ENCODE data around the gene YAP1. TPM values are rescaled to one million over a fixed set of nuclear protein-coding genes. Genes with fewer than 3 reads are reported as not detected.
A peak's percentile ranks its signal among the peaks of the same experiment; 100 is the strongest.

Gene YAP1
- total and polyA plus RNA-seq, 2 of the 4 experiments (the other 2 are of a cell fraction), result 121 to 251 TPM

DNA sequence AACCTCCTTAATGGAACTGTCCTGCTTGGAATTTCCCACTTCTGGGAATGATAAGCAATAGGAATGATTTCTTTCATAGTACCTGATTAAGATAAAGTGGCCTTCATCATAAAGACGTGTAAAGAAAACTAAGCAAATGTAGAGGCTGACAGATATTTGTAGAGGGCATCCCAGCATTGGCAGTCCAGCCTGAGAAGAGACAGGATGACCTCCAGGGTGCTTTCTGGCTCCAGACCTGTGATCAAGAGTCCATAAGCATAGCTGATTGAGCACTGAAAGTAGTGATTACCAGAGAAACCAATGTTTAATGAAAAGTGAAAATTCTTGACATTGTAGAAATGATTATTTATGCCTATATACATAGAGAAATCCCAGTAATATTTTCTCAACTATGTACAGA is 33.6 kb downstream of the YAP1 start:
- Histone ChIP-seq H3K18ac (ENCODE audit: low read depth, low read length) (no peak overlapping the region; the same call in 1 of the 2 replicates), H2AFZ (replicated peaks; ENCODE audit: low read length, poor library complexity) (no peak overlapping the region), H3K36me3 (ENCODE audit: control insufficient read depth, insufficient read depth, low read length) (peaks cover 2% of the 10 kb centered on the region; the same call in 1 of the 2 replicates), H4K20me1 (ENCODE audit: insufficient read depth, low read length) (peaks cover 46% of the 10 kb centered on the region), H3K9me1 (ENCODE audit: insufficient read depth, low read length) (peaks cover 14% of the 10 kb centered on the region), H3K56ac (ENCODE audit: extremely low read depth, insufficient read depth, low read length) (no peak overlapping the region), H4K5ac (ENCODE audit: low read depth, low read length) (no peak overlapping the region), H3K14ac (replicated peaks; ENCODE audit: low read depth, low read length) (no peak overlapping the region; the same call in 1 of the 2 replicates), H3K9ac (ENCODE audit: low read depth, low read length) (no peak overlapping the region), H2BK15ac (ENCODE audit: low read depth, low read length) (no peak overlapping the region), H3K9me3 (ENCODE audit: control insufficient read depth, insufficient read depth, low read length) (no peaks in the 10 kb centered on the region), H3K4me3 (ENCODE audit: insufficient read depth, low read depth, low read length) (no peak overlapping the region), H3K4ac (ENCODE audit: low read depth, low read length) (no peak overlapping the region), H3K27ac (ENCODE audit: insufficient read depth, low read length) (peak overlapping the region; percentile 8; the same call in 1 of the 2 replicates), H2BK120ac (ENCODE audit: low read depth, low read length) (no peak overlapping the region; the same call in 1 of the 2 replicates), H2BK5ac (ENCODE audit: low read depth, low read length, poor library complexity, severe bottlenecking) (peak overlapping the region; percentile 24), H3K27me3 (ENCODE audit: control insufficient read depth, insufficient read depth, low read length) (no peaks in the 10 kb centered on the region), H3K4me1 (ENCODE audit: control insufficient read depth, insufficient read depth, low read length) (peaks cover 18% of the 10 kb centered on the region), H3K4me2 (ENCODE audit: low read depth, low read length) (peak overlapping the region; percentile 23), H2AK9ac (replicated peaks; ENCODE audit: low read depth, low read length, poor library complexity) (no peak overlapping the region), H3K79me1 (ENCODE audit: low read depth in 1 of 2, low read length in 2 of 2) (peaks cover 0 to 64% of the 10 kb centered on the region in 2 experiments; a peak in 2 of 4 replicates), H4K8ac (ENCODE audit: low read depth in 2 of 2, low read length in 2 of 2) (no peak overlapping the region), H3K23ac (ENCODE audit: low read depth, low read length) (peak overlapping the region; percentile 96), H4K91ac (ENCODE audit: insufficient read depth, low read depth, low read length) (peak overlapping the region; percentile 49; the same call in 1 of the 2 replicates), H2AK5ac (ENCODE audit: low read depth, low read length) (no peak overlapping the region), H2BK20ac (ENCODE audit: low read depth, low read length) (0 out of 2 replicates have a peak overlapping the region, but pooled peaks have one; percentile 5)
- 0% methylated on average over 1 of the region's 1 CpG; no CpG with 5 or more reads in 1 of the 2 experiments for WGBS, 2 experiments (ENCODE audit: extremely low coverage in 2 of 2, insufficient read length in 1 of 2)
- ATAC-seq (ENCODE audit: low read depth) (no peak), DNase-seq (no peak)
- intact Hi-C loops (cut with micrococcal nuclease), result no loop called here
- ChIA-PET POLR2A (ENCODE audit: unreplicated experiment) (no interaction called here), CTCF (no interaction called here)
- dilution Hi-C loops (cut with HindIII; ENCODE audit: low sequenced_read_pairs, unreplicated experiment), result no loop called here
- in situ Hi-C loops (cut with MboI; ENCODE audit: low sequenced_read_pairs), result no loop called here
- TF ChIP-seq CHD1 (IDR thresholded peaks at IDR 0.05; ENCODE audit: low read depth, low read length), result no peak
- TF ChIP-seq, protein P1, sequence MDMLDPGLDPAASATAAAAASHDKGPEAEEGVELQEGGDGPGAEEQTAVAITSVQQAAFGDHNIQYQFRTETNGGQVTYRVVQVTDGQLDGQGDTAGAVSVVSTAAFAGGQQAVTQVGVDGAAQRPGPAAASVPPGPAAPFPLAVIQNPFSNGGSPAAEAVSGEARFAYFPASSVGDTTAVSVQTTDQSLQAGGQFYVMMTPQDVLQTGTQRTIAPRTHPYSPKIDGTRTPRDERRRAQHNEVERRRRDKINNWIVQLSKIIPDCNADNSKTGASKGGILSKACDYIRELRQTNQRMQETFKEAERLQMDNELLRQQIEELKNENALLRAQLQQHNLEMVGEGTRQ (IDR thresholded peaks at IDR 0.05; ENCODE audit: low read depth, low read length), result no peak
- BruUV-seq (replicated peaks), result no TSS peak
